Central memory CD8-positive, alpha-beta T cell (primary cell): ENCODE results near the gene ABTB1.

Source experiments
- ATAC-seq: fragments of 150-1000 bp; cut with Tn5 transposase; replicated peaks from 2 replicates; pipeline ENCODE4 v1.10.0; 2022; ENCODE audit warnings: mild to moderate bottlenecking, moderate FRiP score, moderate number of reproducible peaks; ENCODE audit not compliant: poor library complexity, severe bottlenecking; ENCODE audit errors: extremely low read depth
- DNase-seq, 2 donors: peaks; one replicate each; pipeline ENCODE4 v3.0.0; 2021; ENCODE audit warnings: low spot score in 2 of 2
- H3K27ac Mint-ChIP-seq: one replicate; pipeline ENCODE4 v1.8.0; 2022; ENCODE audit warnings: low read depth, mild to moderate bottlenecking, moderate library complexity, mixed read lengths
- H3K27me3 Mint-ChIP-seq: one replicate; pipeline ENCODE4 v1.8.0; 2022; ENCODE audit warnings: mixed read lengths
- H3K36me3 Mint-ChIP-seq: one replicate; pipeline ENCODE4 v1.8.0; 2022; ENCODE audit warnings: mild to moderate bottlenecking, moderate library complexity, mixed read lengths; ENCODE audit not compliant: insufficient read depth
- H3K4me1 Mint-ChIP-seq: one replicate; pipeline ENCODE4 v1.8.0; 2022; ENCODE audit warnings: mixed read lengths
- H3K4me3 Mint-ChIP-seq: one replicate; pipeline ENCODE4 v1.8.0; 2022; ENCODE audit warnings: mild to moderate bottlenecking, moderate library complexity, mixed read lengths
- H3K9me3 Mint-ChIP-seq: one replicate; pipeline ENCODE4 v1.8.0; 2022; ENCODE audit warnings: mixed read lengths

ABTB1 gene

DNA sequence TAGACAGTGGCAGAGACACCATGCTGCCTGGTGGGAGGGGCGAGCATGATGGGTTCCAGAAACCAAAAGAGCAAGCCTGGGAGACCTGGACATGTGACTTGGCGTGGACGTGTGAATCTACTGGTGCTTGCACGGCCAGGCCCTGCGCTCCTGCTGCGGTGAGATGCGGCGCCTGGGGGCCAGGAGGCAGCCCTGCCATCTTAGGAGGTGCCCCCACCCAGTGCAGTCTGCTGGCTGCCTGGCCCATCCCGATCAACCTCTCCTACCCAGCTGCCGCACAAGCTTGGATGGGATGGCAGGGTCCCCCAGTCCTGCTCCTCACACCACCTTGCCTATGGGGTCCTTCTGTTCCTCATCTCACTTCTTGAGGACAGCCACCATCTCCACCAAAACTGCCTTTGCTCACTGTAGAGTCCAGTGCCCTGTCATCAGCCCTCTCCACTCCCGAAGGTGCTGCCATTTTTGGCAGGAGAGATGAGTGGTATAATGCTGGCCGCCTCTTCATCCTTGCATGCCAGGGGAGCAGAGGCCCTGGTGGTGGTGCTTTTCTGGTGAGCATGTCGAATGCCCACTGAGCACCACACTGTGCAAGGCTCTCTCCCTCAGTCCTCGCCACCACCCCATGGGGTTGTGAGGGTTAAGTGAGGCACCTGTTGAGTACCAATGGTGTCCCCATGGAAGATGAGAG lies 3.1 kb upstream of the ABTB1 start:
- Mint-ChIP-seq H3K4me3 (no peak overlapping the region), H3K4me1 (peaks cover 21% of the 10 kb centered on the region), H3K9me3 (no peaks in the 10 kb centered on the region), H3K27ac (no peak overlapping the region), H3K36me3 (peaks cover 15% of the 10 kb centered on the region), H3K27me3 (no peaks in the 10 kb centered on the region)
- DNase-seq (no peak), ATAC-seq (no peak)

DNA sequence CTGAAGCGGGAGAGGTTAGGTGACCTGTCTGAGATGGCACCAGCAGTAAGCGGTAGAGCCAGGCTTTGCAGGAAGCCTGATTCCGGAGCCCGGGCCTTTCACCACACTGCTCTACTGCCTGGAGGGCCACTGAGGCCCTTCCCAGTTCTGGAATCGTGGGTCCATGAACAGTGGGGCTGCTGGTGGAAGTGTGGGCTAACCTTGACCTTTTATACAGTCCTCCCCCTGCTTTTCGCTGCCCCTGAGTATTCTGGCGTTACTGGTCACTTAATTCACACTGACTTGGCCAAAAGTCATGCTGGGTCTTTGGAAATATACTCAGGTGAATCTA lies 2.6 kb upstream of the ABTB1 start:
- no peak for DNase-seq
- Mint-ChIP-seq H3K4me3 (peak overlapping the region; percentile 96), H3K9me3 (no peaks in the 10 kb centered on the region), H3K4me1 (peaks cover 26% of the 10 kb centered on the region), H3K27me3 (no peaks in the 10 kb centered on the region), H3K27ac (no peak overlapping the region), H3K36me3 (peaks cover 18% of the 10 kb centered on the region)
- no peak for ATAC-seq

DNA sequence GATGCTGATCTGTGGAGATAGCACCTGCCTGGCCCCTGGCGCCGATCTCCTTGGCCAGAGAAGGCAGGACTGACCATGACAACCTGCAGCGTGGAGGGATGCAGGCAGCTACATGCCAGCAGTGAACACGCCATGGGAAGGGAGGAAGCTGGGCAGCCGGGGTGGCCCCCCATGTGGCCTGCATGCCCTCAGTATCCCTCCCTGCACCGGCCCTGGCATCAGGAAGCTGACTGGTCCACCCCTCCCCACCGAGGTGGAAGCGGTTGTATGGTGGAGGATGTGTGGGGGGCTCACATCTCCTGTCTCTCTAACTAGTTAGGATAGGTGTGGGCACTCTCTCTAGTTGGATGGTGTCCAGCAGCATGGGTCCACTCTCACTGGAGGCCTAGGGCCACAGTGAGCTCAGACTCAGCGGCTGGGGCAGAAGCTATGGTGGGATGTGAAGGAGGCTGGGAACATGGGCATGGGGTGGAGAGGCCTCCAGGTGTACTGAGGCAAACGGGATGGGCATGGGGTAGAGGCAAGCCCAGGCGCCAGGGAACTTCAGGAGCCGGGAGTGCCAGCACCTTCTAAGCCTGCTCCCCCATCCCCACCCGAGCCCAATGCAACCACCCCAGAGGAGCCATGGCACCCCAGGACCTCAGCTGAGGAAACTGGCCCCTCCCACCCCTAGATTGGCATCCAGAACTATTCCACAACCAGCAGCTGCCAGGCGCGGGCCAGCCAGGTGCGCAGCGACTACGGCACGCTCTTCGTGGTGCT lies 1.8 kb upstream of the ABTB1 start:
- no peak for DNase-seq

DNA sequence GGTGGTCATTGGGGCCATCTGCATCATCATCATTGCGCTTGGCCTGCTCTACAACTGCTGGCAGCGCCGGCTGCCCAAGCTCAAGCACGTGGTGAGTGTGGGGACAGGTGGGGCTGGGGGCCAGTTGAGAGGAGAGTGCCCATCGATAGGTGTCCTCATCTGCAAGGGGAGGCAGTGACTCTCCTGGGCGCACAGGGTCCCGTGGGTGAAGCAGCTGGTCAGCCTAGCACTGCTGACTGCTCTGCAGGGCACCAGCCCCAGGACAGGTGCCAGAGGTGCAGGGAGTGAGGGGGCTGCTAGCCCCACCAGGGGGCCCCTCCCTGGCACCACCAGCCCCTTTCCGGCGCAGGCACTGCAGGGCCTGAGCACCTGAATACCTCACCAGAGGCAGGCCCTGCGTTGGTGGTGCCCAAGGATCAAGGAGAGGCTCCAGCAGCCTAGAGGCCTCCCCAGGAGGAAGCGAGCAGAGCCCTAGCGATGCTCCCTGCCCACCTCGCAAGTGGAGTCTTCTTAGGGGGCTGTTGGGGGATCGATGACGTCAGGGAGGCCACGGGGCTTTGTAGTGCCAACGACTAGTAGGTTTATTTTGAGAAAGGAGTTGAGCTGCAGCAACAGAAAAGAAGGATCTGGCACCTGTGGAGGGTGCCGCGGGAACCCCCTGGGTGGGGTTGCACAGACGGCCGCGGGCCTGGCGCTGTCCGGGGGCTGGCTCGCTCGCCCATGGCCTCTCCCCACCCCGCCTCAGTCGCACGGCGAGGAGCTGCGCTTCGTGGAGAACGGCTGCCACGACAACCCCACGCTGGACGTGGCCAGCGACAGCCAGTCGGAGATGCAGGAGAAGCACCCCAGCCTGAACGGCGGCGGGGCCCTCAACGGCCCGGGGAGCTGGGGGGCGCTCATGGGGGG lies 976 bp upstream of the ABTB1 start:
- peak; percentile 16 for ATAC-seq
- peak overlapping the region; percentile 96 for H3K4me3 Mint-ChIP-seq
- DNase-seq: peak in 1 of 2 donors; percentile 29
- H3K4me1 Mint-ChIP-seq: peaks cover 38% of the 10 kb centered on the region
- peaks cover 15% of the 10 kb centered on the region for H3K36me3 Mint-ChIP-seq
- peak overlapping the region; percentile 99 for H3K27ac Mint-ChIP-seq
- no peaks in the 10 kb centered on the region for H3K9me3 Mint-ChIP-seq
- no peaks in the 10 kb centered on the region for H3K27me3 Mint-ChIP-seq

More for the DNA sequence above, 1.8 kb upstream of the ABTB1 start:
- Mint-ChIP-seq H3K9me3 (no peaks in the 10 kb centered on the region), H3K27ac (peak overlapping the region; percentile 99), H3K4me3 (peak overlapping the region; percentile 96), H3K4me1 (peaks cover 32% of the 10 kb centered on the region), H3K36me3 (peaks cover 15% of the 10 kb centered on the region), H3K27me3 (no peaks in the 10 kb centered on the region)
- no peak for ATAC-seq

DNA sequence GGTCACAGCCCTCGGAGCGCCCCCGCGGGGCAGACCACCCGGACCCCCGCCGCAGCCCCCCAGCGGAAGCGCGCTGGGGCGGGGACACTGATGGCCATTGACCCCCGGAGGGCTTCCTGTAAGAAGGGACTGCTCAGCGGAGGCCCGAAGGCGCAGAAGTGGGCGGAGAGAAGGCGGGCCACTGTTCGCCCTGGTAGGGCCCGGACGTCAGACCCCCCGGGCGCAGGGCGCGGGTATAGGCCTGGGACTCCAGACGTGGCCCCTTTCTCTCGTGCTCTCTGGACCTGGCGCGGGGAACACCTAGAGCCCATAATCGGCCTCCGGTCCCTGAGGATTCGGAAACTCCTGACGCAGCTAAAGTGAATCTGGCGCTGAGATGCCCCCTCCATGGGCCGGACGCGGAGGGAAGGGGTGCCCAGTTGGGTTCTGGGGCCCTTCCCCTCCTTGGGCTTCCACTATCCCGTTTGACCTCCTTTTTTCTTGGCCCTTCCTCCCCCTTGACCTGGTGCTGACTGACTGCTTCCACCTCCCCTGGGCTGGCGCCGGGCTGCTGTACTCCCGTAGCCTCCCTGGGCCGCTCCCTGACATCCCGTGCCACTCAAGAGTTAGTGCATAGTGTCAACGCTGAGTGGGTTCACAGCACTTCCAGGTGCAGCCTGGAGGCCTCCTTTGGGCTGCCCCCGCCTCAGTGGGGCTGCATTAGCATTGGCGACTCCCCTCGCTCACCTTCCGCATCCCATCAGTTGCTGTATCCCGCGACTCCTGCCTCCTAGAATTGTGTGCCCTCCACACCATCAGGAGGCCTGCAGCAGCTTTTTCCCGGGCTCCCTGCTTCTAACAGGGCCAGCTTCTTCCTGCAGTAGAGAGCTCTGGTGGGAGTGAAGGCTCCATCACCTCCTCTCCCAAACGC lies 694 bp downstream of the ABTB1 start:
- H3K27me3 Mint-ChIP-seq: no peaks in the 10 kb centered on the region
- peak overlapping the region; percentile 99 for H3K27ac Mint-ChIP-seq
- peaks cover 20% of the 10 kb centered on the region for H3K36me3 Mint-ChIP-seq
- no peaks in the 10 kb centered on the region for H3K9me3 Mint-ChIP-seq
- peak overlapping the region; percentile 96 for H3K4me3 Mint-ChIP-seq
- peak in 1 of 2 donors; percentile 39 for DNase-seq
- H3K4me1 Mint-ChIP-seq: peaks cover 44% of the 10 kb centered on the region
- peak; percentile 56 for ATAC-seq

DNA sequence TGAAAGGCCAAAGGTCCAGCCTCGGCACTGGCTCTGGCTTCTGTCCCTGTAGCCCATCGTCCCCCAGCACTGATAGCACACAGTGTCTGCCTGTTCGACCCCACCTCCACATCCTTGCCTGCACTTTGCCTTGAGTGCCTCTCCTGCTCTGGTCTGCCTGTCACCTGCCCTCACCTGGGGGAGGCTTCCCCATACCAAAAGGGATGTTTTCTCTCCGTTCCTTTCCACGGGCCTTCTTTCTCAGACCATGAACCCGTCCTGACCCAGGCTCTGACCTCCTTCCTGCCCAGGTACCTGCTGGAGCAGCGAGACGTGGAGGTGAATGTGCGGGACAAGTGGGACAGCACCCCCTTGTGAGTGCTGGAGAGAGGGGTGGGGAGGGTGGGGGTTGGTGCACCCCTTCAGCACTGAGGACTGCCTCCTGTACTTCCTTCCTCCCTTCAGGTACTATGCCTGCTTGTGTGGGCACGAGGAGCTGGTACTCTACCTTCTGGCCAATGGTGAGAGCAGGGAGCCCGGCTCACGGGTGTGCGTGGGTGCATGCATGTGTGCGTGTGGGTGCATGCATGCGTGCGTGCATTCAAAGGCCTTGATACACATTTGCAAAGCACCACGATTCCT lies 1.5 kb downstream of the ABTB1 start:
- Mint-ChIP-seq H3K27ac (peak overlapping the region; percentile 99), H3K27me3 (no peaks in the 10 kb centered on the region), H3K4me1 (peaks cover 44% of the 10 kb centered on the region), H3K36me3 (peaks cover 22% of the 10 kb centered on the region), H3K4me3 (peak overlapping the region; percentile 96), H3K9me3 (no peaks in the 10 kb centered on the region)
- DNase-seq (no peak), ATAC-seq (no peak)

DNA sequence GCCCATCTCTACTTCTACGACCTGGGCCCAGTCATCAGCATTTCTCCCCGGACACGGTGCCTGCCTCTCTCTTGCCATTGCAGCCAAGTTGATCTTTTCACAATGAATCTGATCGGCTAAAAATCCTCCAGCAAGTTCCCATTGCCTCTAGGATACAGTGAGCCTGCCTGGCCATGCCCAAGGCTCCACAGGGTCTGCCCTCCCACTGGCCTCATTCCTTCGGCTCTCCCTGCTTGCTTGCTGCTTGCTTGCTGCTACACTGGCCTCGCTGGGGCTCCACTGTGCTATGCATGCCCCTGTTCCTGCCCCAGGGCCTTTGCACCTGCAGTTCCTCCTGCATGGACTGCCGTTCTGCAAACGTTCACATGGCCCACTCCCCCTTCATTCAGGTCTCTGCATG lies 2.0 kb downstream of the ABTB1 start:
- Mint-ChIP-seq H3K27me3 (no peaks in the 10 kb centered on the region), H3K36me3 (peaks cover 22% of the 10 kb centered on the region), H3K4me1 (peaks cover 44% of the 10 kb centered on the region), H3K27ac (peak overlapping the region; percentile 99), H3K4me3 (peak overlapping the region; percentile 96), H3K9me3 (no peaks in the 10 kb centered on the region)
- DNase-seq: no peak
- no peak for ATAC-seq

DNA sequence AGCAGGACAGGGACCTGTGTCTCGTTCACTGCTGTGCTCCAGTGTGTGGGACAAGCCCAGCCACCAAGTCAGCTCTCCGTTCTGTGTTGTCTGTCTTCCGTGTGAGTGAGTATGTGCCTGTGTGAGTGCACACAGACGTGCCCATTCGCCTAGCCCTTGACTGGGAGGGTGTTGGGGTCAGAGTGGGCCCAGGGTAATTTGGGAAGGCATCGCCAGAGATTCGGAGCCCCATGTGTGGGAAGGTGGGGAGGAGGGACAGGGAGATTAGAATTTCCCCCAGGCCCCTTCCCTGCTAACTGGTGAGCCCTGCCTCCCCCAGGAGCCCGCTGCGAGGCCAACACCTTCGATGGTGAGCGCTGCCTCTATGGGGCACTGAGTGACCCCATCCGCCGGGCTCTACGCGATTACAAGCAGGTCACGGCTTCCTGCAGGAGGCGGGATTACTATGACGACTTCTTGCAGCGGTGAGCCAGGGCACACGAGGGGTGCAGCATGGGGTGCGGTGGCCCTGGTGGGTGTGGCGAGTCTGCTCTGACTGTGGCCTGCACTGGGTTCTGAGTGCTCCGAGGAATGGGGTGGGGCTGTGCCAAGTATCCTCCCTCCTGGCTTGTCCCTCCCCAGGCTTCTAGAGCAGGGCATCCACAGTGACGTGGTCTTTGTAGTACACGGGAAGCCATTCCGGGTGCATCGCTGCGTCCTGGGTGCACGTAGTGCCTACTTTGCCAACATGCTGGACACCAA lies 3.1 kb downstream of the ABTB1 start:
- H3K27ac Mint-ChIP-seq: no peak overlapping the region
- no peaks in the 10 kb centered on the region for H3K27me3 Mint-ChIP-seq
- DNase-seq: no peak
- no peak overlapping the region for H3K4me3 Mint-ChIP-seq
- peaks cover 44% of the 10 kb centered on the region for H3K4me1 Mint-ChIP-seq
- H3K9me3 Mint-ChIP-seq: no peaks in the 10 kb centered on the region
- H3K36me3 Mint-ChIP-seq: peaks cover 23% of the 10 kb centered on the region
- no peak for ATAC-seq

DNA sequence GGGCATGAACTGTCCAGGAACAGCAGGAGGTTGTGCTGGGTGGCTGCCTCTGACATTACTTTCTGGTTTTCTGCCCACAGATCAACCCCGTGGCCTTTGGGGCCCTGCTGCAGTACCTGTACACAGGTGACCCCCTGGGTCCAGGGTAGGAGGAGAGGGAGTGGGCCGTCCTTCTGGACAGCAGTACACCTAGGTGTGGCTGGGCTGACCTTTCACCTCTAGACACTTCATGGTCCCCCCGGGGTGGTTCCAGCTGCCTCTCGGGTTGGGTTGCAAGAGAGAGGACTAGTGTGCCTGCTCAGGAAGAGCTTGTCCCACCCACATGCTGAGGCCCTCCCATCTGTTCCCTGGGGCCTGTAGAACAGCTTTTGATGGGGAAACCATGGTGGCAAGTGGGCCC lies 3.7 kb downstream of the ABTB1 start:
- H3K4me3 Mint-ChIP-seq: no peak overlapping the region
- DNase-seq (no peak), ATAC-seq (no peak)
- H3K9me3 Mint-ChIP-seq: no peaks in the 10 kb centered on the region
- H3K27me3 Mint-ChIP-seq: no peaks in the 10 kb centered on the region
- peaks cover 44% of the 10 kb centered on the region for H3K4me1 Mint-ChIP-seq
- H3K36me3 Mint-ChIP-seq: peaks cover 23% of the 10 kb centered on the region
- H3K27ac Mint-ChIP-seq: no peak overlapping the region

DNA sequence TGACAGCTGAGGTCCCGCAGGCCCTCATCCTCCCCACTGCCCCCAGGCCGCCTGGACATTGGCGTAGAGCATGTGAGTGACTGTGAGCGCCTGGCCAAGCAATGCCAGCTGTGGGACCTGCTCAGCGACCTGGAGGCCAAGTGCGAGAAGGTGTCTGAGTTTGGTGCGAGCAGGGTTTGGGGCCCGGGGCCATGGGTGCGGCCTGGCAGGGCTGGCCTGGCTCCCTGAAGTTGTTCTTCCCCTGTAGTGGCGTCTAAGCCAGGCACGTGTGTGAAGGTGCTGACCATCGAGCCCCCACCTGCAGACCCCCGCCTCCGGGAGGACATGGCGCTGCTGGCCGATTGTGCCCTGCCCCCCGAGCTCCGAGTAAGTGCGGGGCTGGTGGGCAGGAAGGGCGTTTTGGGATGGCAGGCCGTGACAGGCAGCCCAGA lies 4.2 kb downstream of the ABTB1 start:
- no peak overlapping the region for H3K27ac Mint-ChIP-seq
- peaks cover 40% of the 10 kb centered on the region for H3K4me1 Mint-ChIP-seq
- no peaks in the 10 kb centered on the region for H3K27me3 Mint-ChIP-seq
- no peak overlapping the region for H3K4me3 Mint-ChIP-seq
- no peak for ATAC-seq
- no peak for DNase-seq
- H3K36me3 Mint-ChIP-seq: peaks cover 20% of the 10 kb centered on the region
- H3K9me3 Mint-ChIP-seq: no peaks in the 10 kb centered on the region
